ENCODE data around the gene CSF2RB. TPM values are rescaled to one million over a fixed set of nuclear protein-coding genes. Genes with fewer than 3 reads are reported as not detected.

The CSF2RB gene
- total RNA-seq, 1 donor from 2014 or later: not detected

- no peak overlapping the region for H3K27ac Mint-ChIP-seq (ENCODE audit: unreplicated experiment)
- no peak for DNase-seq (ENCODE audit: low read depth, low spot score)
- H3K9me3 Mint-ChIP-seq: peaks cover 2% of the 10 kb centered on the region
- no peak overlapping the region for H3K4me3 Mint-ChIP-seq
- H3K4me1 Mint-ChIP-seq: no peaks in the 10 kb centered on the region
- no peaks in the 10 kb centered on the region for H3K36me3 Mint-ChIP-seq (ENCODE audit: low read depth)
- peaks cover 10% of the 10 kb centered on the region for H3K27me3 Mint-ChIP-seq (ENCODE audit: low read depth)
- no peak for TF ChIP-seq CTCF (conservative IDR thresholded peaks at IDR 0.05)
Observed at GRCh38 chr22:36951746-36952145, 38.3 kb downstream of the CSF2RB start.

- Mint-ChIP-seq H3K4me3 (no peak overlapping the region), H3K36me3 (ENCODE audit: low read depth) (no peaks in the 10 kb centered on the region), H3K4me1 (no peaks in the 10 kb centered on the region), H3K27me3 (ENCODE audit: low read depth) (peaks cover 12% of the 10 kb centered on the region), H3K9me3 (peaks cover 4% of the 10 kb centered on the region), H3K27ac (ENCODE audit: unreplicated experiment) (no peak overlapping the region)
- no peak for DNase-seq (ENCODE audit: low read depth, low spot score)
- no peak for TF ChIP-seq CTCF (conservative IDR thresholded peaks at IDR 0.05)
Observed at GRCh38 chr22:36953239-36954080, 40.0 kb downstream of the CSF2RB start.

DNA sequence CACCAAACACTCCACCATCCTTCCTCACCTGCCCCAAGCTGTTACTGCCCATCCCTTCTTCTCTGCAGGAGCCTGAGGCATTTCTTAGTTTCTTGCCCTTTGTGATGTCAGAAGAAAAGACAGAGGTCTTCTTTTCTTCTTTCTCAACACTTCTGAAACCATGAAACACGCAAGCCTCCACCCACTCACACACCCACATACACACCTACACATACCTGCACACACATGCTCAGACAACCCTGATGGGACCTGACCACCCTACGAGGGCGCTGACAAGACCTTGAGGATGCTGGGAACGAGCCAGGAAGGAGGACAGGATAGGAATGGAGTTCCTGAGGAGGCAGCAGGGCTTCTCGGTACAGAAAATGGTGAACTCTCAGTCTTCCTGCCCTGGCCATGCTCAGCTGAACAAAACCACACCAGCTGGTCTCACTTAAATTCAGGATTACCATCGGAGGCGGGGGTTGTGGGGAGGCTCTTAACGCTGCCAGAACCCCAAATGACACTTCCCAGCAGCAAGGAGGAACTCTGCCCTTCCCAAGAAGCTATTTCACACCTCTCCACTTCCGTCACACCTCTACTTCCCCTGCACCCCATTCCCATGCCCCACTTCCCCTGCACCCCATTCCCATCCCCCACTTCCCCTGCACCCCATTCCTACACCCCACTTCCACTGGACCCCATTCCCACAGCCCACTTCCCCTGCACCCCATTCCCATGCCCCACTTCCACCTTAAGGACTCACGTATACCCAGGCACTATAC, 41.0 kb downstream of the CSF2RB start:
- Mint-ChIP-seq H3K9me3 (peaks cover 4% of the 10 kb centered on the region), H3K4me3 (no peak overlapping the region), H3K36me3 (ENCODE audit: low read depth) (no peaks in the 10 kb centered on the region), H3K27me3 (ENCODE audit: low read depth) (peaks cover 12% of the 10 kb centered on the region), H3K4me1 (no peaks in the 10 kb centered on the region), H3K27ac (ENCODE audit: unreplicated experiment) (no peak overlapping the region)
- no peak for DNase-seq (ENCODE audit: low read depth, low spot score)
- TF ChIP-seq CTCF (conservative IDR thresholded peaks at IDR 0.05): no peak

- TF ChIP-seq CTCF (conservative IDR thresholded peaks at IDR 0.05): no peak
- no peak overlapping the region for H3K27ac Mint-ChIP-seq (ENCODE audit: unreplicated experiment)
- no peaks in the 10 kb centered on the region for H3K36me3 Mint-ChIP-seq (ENCODE audit: low read depth)
Observed at GRCh38 chr22:36955691-36956090, 42.3 kb downstream of the CSF2RB start.

GRCh38 chr22:36958366-36958765, 44.9 kb downstream of the CSF2RB start:
- H3K27me3 Mint-ChIP-seq (ENCODE audit: low read depth): peaks cover 35% of the 10 kb centered on the region
- no peaks in the 10 kb centered on the region for H3K4me1 Mint-ChIP-seq
- no peak for TF ChIP-seq CTCF (conservative IDR thresholded peaks at IDR 0.05)
- no peak overlapping the region for H3K4me3 Mint-ChIP-seq
- H3K27ac Mint-ChIP-seq (ENCODE audit: unreplicated experiment): no peak overlapping the region
- H3K36me3 Mint-ChIP-seq (ENCODE audit: low read depth): no peaks in the 10 kb centered on the region
- no peak for DNase-seq (ENCODE audit: low read depth, low spot score)
- H3K9me3 Mint-ChIP-seq: peaks cover 4% of the 10 kb centered on the region

More at GRCh38 chr22:36955691-36956090, 42.3 kb downstream of the CSF2RB start:
- DNase-seq (ENCODE audit: low read depth, low spot score): no peak
- Mint-ChIP-seq H3K27me3 (ENCODE audit: low read depth) (peaks cover 22% of the 10 kb centered on the region), H3K4me3 (no peak overlapping the region), H3K9me3 (peaks cover 4% of the 10 kb centered on the region), H3K4me1 (no peaks in the 10 kb centered on the region)

Measured in neural crest cell (in vitro differentiated cells).